ENCODE measurements around the gene SCNN1B. TPM values are rescaled to one million over a fixed set of nuclear protein-coding genes. Genes with fewer than 3 reads are reported as not detected.

Gene SCNN1B
- polyA plus RNA-seq, 1 donor from 2014 or later: not detected

DNA sequence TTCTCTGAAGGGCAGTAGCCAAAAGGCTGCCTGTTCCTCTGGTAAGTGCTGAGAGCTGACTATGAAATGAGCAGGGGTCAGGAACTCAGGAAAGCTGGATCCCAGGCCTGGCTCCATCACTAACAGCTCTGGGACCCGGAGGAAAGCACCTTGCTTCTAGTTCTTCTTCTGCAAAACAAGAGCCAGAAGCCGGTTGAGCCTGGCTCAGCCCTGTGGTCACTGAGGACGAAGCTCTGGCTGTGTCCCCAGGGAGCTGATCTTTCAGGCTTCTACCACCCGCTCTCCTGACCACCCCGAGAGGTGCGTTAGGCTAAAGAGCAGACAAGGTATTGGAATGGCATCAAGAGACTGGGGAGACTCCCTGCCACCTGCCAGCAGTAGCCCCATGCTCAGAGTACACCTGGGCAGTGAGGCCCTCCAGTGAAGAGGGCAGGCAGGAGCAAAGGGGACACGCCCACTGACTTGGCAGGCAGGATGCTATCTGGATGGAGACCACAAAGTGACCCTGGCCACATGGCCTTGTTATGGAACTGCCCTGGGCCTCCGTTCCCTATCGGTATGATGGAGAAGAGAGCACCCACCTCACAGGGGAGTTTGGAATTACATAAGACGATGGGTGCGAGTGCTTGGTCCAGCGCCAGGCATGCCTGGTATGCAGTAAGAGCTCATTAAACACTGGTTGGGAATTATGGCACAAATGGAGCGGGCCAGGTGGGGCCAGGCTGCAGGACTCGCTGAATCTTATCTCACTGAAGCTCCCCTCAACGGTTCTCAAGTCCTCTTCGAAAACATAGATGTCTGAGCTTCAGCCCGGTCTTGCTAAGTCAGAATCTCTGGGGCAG is 89.5 kb downstream of the SCNN1B start:
- H3K4me2 ChIP-seq (ENCODE audit: low read length): no peak overlapping the region
- no peak overlapping the region for H3K4me3 ChIP-seq (ENCODE audit: low read length)
- no peak overlapping the region for H2AFZ ChIP-seq (ENCODE audit: low read depth, low read length)
- no peaks in the 10 kb centered on the region for H4K20me1 ChIP-seq (ENCODE audit: insufficient read depth)
- no peak overlapping the region for H3K27ac ChIP-seq (ENCODE audit: low read length)
- H3K9ac ChIP-seq (ENCODE audit: low read length): no peak overlapping the region
- H3K9me3 ChIP-seq (ENCODE audit: low read length): no peaks in the 10 kb centered on the region
- no peaks in the 10 kb centered on the region for H3K36me3 ChIP-seq (ENCODE audit: insufficient read depth, low read length)
- no peaks in the 10 kb centered on the region for H3K79me2 ChIP-seq (replicated peaks; ENCODE audit: insufficient read depth, low read length)
- no peaks in the 10 kb centered on the region for H3K27me3 ChIP-seq (ENCODE audit: insufficient read depth, low read depth, low read length)
- H3F3A ChIP-seq (ENCODE audit: insufficient read depth, low read length, poor library complexity, severe bottlenecking): no peaks in the 10 kb centered on the region
- H3K9me2 ChIP-seq (ENCODE audit: insufficient read depth, low read length): no peaks in the 10 kb centered on the region
- TF ChIP-seq REST (IDR thresholded peaks at IDR 0.05; ENCODE audit: borderline replicate concordance) (no peak), RAD21 (conservative IDR thresholded peaks at IDR 0.05) (no peak), TAF1 (IDR thresholded peaks at IDR 0.05; ENCODE audit: low read depth) (no peak), EZH2 (IDR thresholded peaks at IDR 0.05; ENCODE audit: borderline replicate concordance, insufficient read depth, low read length, poor library complexity, severe bottlenecking) (no peak), SMC3 (conservative IDR thresholded peaks at IDR 0.05; ENCODE audit: poor library complexity) (no peak), MXI1 (conservative IDR thresholded peaks at IDR 0.05; ENCODE audit: poor library complexity, severe bottlenecking) (no peak), POLR2AphosphoS5 (IDR thresholded peaks at IDR 0.05) (no peak)
- TF ChIP-seq, protein P1, sequence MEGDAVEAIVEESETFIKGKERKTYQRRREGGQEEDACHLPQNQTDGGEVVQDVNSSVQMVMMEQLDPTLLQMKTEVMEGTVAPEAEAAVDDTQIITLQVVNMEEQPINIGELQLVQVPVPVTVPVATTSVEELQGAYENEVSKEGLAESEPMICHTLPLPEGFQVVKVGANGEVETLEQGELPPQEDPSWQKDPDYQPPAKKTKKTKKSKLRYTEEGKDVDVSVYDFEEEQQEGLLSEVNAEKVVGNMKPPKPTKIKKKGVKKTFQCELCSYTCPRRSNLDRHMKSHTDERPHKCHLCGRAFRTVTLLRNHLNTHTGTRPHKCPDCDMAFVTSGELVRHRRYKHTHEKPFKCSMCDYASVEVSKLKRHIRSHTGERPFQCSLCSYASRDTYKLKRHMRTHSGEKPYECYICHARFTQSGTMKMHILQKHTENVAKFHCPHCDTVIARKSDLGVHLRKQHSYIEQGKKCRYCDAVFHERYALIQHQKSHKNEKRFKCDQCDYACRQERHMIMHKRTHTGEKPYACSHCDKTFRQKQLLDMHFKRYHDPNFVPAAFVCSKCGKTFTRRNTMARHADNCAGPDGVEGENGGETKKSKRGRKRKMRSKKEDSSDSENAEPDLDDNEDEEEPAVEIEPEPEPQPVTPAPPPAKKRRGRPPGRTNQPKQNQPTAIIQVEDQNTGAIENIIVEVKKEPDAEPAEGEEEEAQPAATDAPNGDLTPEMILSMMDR (IDR thresholded peaks at IDR 0.05; ENCODE audit: poor library complexity, severe bottlenecking): no peak

- Histone ChIP-seq H3K4me3 (ENCODE audit: low read length) (no peak overlapping the region), H3K9me2 (ENCODE audit: insufficient read depth, low read length) (no peaks in the 10 kb centered on the region), H3K27ac (ENCODE audit: low read length) (no peak overlapping the region), H3F3A (ENCODE audit: insufficient read depth, low read length, poor library complexity, severe bottlenecking) (no peaks in the 10 kb centered on the region), H4K20me1 (ENCODE audit: insufficient read depth) (no peaks in the 10 kb centered on the region), H3K9ac (ENCODE audit: low read length) (no peak overlapping the region), H3K79me2 (replicated peaks; ENCODE audit: insufficient read depth, low read length) (no peaks in the 10 kb centered on the region), H3K27me3 (ENCODE audit: insufficient read depth, low read depth, low read length) (no peaks in the 10 kb centered on the region), H3K36me3 (ENCODE audit: insufficient read depth, low read length) (no peaks in the 10 kb centered on the region), H3K9me3 (ENCODE audit: low read length) (no peaks in the 10 kb centered on the region), H2AFZ (ENCODE audit: low read depth, low read length) (no peak overlapping the region), H3K4me2 (ENCODE audit: low read length) (no peak overlapping the region)
- TF ChIP-seq POLR2AphosphoS5 (IDR thresholded peaks at IDR 0.05) (no peak), EZH2 (IDR thresholded peaks at IDR 0.05; ENCODE audit: borderline replicate concordance, insufficient read depth, low read length, poor library complexity, severe bottlenecking) (no peak), REST (IDR thresholded peaks at IDR 0.05; ENCODE audit: borderline replicate concordance) (no peak), TAF1 (IDR thresholded peaks at IDR 0.05; ENCODE audit: low read depth) (no peak), SMC3 (conservative IDR thresholded peaks at IDR 0.05; ENCODE audit: poor library complexity) (no peak), MXI1 (conservative IDR thresholded peaks at IDR 0.05; ENCODE audit: poor library complexity, severe bottlenecking) (no peak), RAD21 (conservative IDR thresholded peaks at IDR 0.05) (no peak)
- TF ChIP-seq, protein P1 (IDR thresholded peaks at IDR 0.05; ENCODE audit: poor library complexity, severe bottlenecking): no peak
Measured at GRCh38 chr16:23392223-23392600, 90.1 kb downstream of the SCNN1B start.
